ENCODE data around the gene MGRN1. TPM values are rescaled to one million over a fixed set of nuclear protein-coding genes. Genes with fewer than 3 reads are reported as not detected.

MGRN1 gene
- total and polyA plus RNA-seq, 2 experiments from 2014 or later = 47.2 to 66.6 TPM

GRCh38 chr16:4685776-4686496 is 61.3 kb downstream of the MGRN1 start:
- no peak overlapping the region for H3K4me3 ChIP-seq
- H3K9me3 ChIP-seq (ENCODE audit: low read depth) = no peaks in the 10 kb centered on the region
- H3K27me3 ChIP-seq = no peaks in the 10 kb centered on the region
- no peak for DNase-seq (ENCODE audit: low read depth in 1 of 2, low spot score in 1 of 2)
- no peak overlapping the region for H3K27ac ChIP-seq
- H3K36me3 ChIP-seq = peaks cover 6% of the 10 kb centered on the region
- TF ChIP-seq CTCF (IDR thresholded peaks at IDR 0.05; ENCODE audit: low read depth, low read length) = no peak
- H3K4me1 ChIP-seq (ENCODE audit: low read depth) = no peaks in the 10 kb centered on the region

- Histone ChIP-seq H3K36me3 (peaks cover 6% of the 10 kb centered on the region), H3K4me1 (ENCODE audit: low read depth) (no peaks in the 10 kb centered on the region), H3K4me3 (no peak overlapping the region), H3K9me3 (ENCODE audit: low read depth) (no peaks in the 10 kb centered on the region), H3K27me3 (no peaks in the 10 kb centered on the region), H3K27ac (no peak overlapping the region)
- no peak for TF ChIP-seq CTCF (IDR thresholded peaks at IDR 0.05; ENCODE audit: low read depth, low read length)
- no peak for DNase-seq (ENCODE audit: low read depth in 1 of 2, low spot score in 1 of 2)
Observed at GRCh38 chr16:4686497-4687210, 62.0 kb downstream of the MGRN1 start.

GRCh38 chr16:4687416-4687815 is 62.8 kb downstream of the MGRN1 start:
- Histone ChIP-seq H3K36me3 (peaks cover 6% of the 10 kb centered on the region), H3K27me3 (no peaks in the 10 kb centered on the region), H3K9me3 (ENCODE audit: low read depth) (no peaks in the 10 kb centered on the region), H3K4me1 (ENCODE audit: low read depth) (no peaks in the 10 kb centered on the region), H3K4me3 (no peak overlapping the region), H3K27ac (no peak overlapping the region)
- DNase-seq (ENCODE audit: low read depth in 1 of 2, low spot score in 1 of 2) = no peak
- no peak for TF ChIP-seq CTCF (IDR thresholded peaks at IDR 0.05; ENCODE audit: low read depth, low read length)

GRCh38 chr16:4687946-4688673 is 63.5 kb downstream of the MGRN1 start:
- H3K4me1 ChIP-seq (ENCODE audit: low read depth) = peaks cover 4% of the 10 kb centered on the region

More at GRCh38 chr16:4687946-4688673, 63.5 kb downstream of the MGRN1 start:
- no peaks in the 10 kb centered on the region for H3K9me3 ChIP-seq (ENCODE audit: low read depth)
- no peak for TF ChIP-seq CTCF (IDR thresholded peaks at IDR 0.05; ENCODE audit: low read depth, low read length)
- H3K27me3 ChIP-seq = no peaks in the 10 kb centered on the region
- peaks cover 6% of the 10 kb centered on the region for H3K36me3 ChIP-seq
- DNase-seq (ENCODE audit: low read depth in 1 of 2, low spot score in 1 of 2) = no peak
- no peak overlapping the region for H3K4me3 ChIP-seq
- no peak overlapping the region for H3K27ac ChIP-seq

Measured in cardiac muscle cell (in vitro differentiated cells and primary cell).